Measurements from ENCODE around the gene BRWD1. TPM values are rescaled to one million over a fixed set of nuclear protein-coding genes. Genes with fewer than 3 reads are reported as not detected.
"Not testable (repeated sequence)": the region's sequence is repeated elsewhere in the genome, so short reads cannot be mapped to it uniquely, and the experiment has no call there.

Gene BRWD1
- total RNA-seq, 6 experiments from 2014 or later: 18.6 to 26.7 (median 21.9) TPM

GRCh38 chr21:39224930-39225329, 88.5 kb downstream of the BRWD1 start:
- DNase-seq (no peak), ATAC-seq (no peak)
- TF ChIP-seq CTCF (IDR thresholded peaks at IDR 0.05) (no peak), POLR2A (IDR thresholded peaks at IDR 0.05) (no peak)
- H3K4me1 ChIP-seq: no peaks in the 10 kb centered on the region
- 97% methylated on average over 3 of the region's 3 CpGs for WGBS (ENCODE audit: insufficient coverage, low coverage, low lambda C conversion rate, missing lambda C conversion rate)
- no peak overlapping the region for H3K27ac ChIP-seq
- peaks cover 0 to 38% (median 17%) of the 10 kb centered on the region in 4 donors for H3K36me3 ChIP-seq
- intact Hi-C loops (cut with DNase I): no loop called here
- H3K4me3 ChIP-seq: no peak overlapping the region
- no peaks in the 10 kb centered on the region for H3K9me3 ChIP-seq
- H3K27me3 ChIP-seq: no peaks in the 10 kb centered on the region

GRCh38 chr21:39221997-39222486, 91.4 kb downstream of the BRWD1 start:
- ATAC-seq: no peak
- intact Hi-C loops (cut with DNase I): no loop called here
- TF ChIP-seq POLR2A (IDR thresholded peaks at IDR 0.05) (no peak), CTCF (IDR thresholded peaks at IDR 0.05) (no peak)
- Histone ChIP-seq H3K9me3 (no peaks in the 10 kb centered on the region), H3K36me3 (peaks cover 0 to 38% (median 7%) of the 10 kb centered on the region in 4 donors), H3K4me1 (peaks cover 0 to 12% (median 0%) of the 10 kb centered on the region in 4 donors), H3K27me3 (no peaks in the 10 kb centered on the region), H3K4me3 (no peak overlapping the region), H3K27ac (no peak overlapping the region)
- 90% methylated on average over 3 of the region's 3 CpGs for WGBS (ENCODE audit: insufficient coverage, low coverage, low lambda C conversion rate, missing lambda C conversion rate)
- no peak for DNase-seq

GRCh38 chr21:39221282-39221996, 92.0 kb downstream of the BRWD1 start:
- peaks cover 0 to 38% (median 7%) of the 10 kb centered on the region in 4 donors for H3K36me3 ChIP-seq

GRCh38 chr21:39220875-39221274, 92.6 kb downstream of the BRWD1 start:
- H3K4me3 ChIP-seq; ATAC-seq; H3K9me3 ChIP-seq; DNase-seq; intact Hi-C loops (cut with DNase I); H3K27me3 ChIP-seq; H3K27ac ChIP-seq: not testable (repeated sequence)
- peaks cover 0 to 12% (median 0%) of the 10 kb centered on the region in 4 donors for H3K4me1 ChIP-seq
- H3K36me3 ChIP-seq: peaks cover 0 to 38% (median 7%) of the 10 kb centered on the region in 4 donors
- 100% methylated on average over 2 of the region's 2 CpGs for WGBS (ENCODE audit: insufficient coverage, low coverage, low lambda C conversion rate, missing lambda C conversion rate)

More at GRCh38 chr21:39221282-39221996, 92.0 kb downstream of the BRWD1 start:
- Histone ChIP-seq H3K9me3 (no peaks in the 10 kb centered on the region), H3K4me3 (no peak overlapping the region), H3K4me1 (peaks cover 0 to 12% (median 0%) of the 10 kb centered on the region in 4 donors), H3K27me3 (no peaks in the 10 kb centered on the region), H3K27ac (no peak overlapping the region)
- ATAC-seq (no peak), DNase-seq (no peak)
- intact Hi-C loops (cut with DNase I): no loop called here
- 85% methylated on average over 6 of the region's 7 CpGs for WGBS (ENCODE audit: insufficient coverage, low coverage, low lambda C conversion rate, missing lambda C conversion rate)
- no peak for TF ChIP-seq CTCF (IDR thresholded peaks at IDR 0.05)
- TF ChIP-seq POLR2A (IDR thresholded peaks at IDR 0.05): no peak

- peaks cover 0 to 42% (median 7%) of the 10 kb centered on the region in 4 donors for H3K36me3 ChIP-seq
- ATAC-seq: no peak
These were observed 93.3 kb downstream of the BRWD1 start for GRCh38 chr21:39220150-39220549.

More at GRCh38 chr21:39220150-39220549, 93.3 kb downstream of the BRWD1 start:
- no peak for DNase-seq
- H3K27me3 ChIP-seq: no peaks in the 10 kb centered on the region
- WGBS (ENCODE audit: insufficient coverage, low coverage, low lambda C conversion rate, missing lambda C conversion rate): 79% methylated on average over 3 of the region's 3 CpGs
- no peaks in the 10 kb centered on the region for H3K9me3 ChIP-seq
- peaks cover 0 to 12% (median 0%) of the 10 kb centered on the region in 4 donors for H3K4me1 ChIP-seq
- TF ChIP-seq CTCF (IDR thresholded peaks at IDR 0.05): no peak
- no peak for TF ChIP-seq POLR2A (IDR thresholded peaks at IDR 0.05)
- H3K4me3 ChIP-seq: no peak overlapping the region
- intact Hi-C loops (cut with DNase I): no loop called here
- no peak overlapping the region for H3K27ac ChIP-seq
